Left colon (tissue), 2 donors: Measurements from ENCODE around the gene SPRED2. TPM values are rescaled to one million over a fixed set of nuclear protein-coding genes. Genes with fewer than 3 reads are reported as not detected.
A peak's percentile ranks its signal among the peaks of the same experiment; 100 is the strongest.

Experiments used
- ATAC-seq: fragments of 200-7000 bp; cut with Tn5 transposase; one replicate; pipeline ENCODE4 v1.9.1; 2020; ENCODE audit warnings: mild to moderate bottlenecking, moderate library complexity
- DNase-seq, 2 donors: peaks; one replicate each; pipeline ENCODE4 v3.0.0-alpha.2; 2020
- intact Hi-C, 2 donors: fragments of 100-400 bp; cut with DNase I in 1 of 2; cut with micrococcal nuclease in 1 of 2; formaldehyde crosslinking; loops; one replicate each; pipeline versions ENCODE4 v1.11.2 to v1.14.0; 2022; cut with DNase I, micrococcal nuclease
- total RNA-seq, 2 donors: library from RNA; stranded (reverse); fragmentation: NEBNext Ultra II Directional; extraction: Animal tissue kit (Norgen Biotek cat#: 25700); gene quantifications; one replicate each; pipeline ENCODE4 v1.2.1, GENCODE V29; 2021
- donor health status: DM: no; HTN: no; CAD: no.
- donor health status: DM: yes; HTN: yes; CAD: no.

The SPRED2 gene
- total RNA-seq, 2 donors from 2014 or later: 41.5 to 57.0 TPM

DNA sequence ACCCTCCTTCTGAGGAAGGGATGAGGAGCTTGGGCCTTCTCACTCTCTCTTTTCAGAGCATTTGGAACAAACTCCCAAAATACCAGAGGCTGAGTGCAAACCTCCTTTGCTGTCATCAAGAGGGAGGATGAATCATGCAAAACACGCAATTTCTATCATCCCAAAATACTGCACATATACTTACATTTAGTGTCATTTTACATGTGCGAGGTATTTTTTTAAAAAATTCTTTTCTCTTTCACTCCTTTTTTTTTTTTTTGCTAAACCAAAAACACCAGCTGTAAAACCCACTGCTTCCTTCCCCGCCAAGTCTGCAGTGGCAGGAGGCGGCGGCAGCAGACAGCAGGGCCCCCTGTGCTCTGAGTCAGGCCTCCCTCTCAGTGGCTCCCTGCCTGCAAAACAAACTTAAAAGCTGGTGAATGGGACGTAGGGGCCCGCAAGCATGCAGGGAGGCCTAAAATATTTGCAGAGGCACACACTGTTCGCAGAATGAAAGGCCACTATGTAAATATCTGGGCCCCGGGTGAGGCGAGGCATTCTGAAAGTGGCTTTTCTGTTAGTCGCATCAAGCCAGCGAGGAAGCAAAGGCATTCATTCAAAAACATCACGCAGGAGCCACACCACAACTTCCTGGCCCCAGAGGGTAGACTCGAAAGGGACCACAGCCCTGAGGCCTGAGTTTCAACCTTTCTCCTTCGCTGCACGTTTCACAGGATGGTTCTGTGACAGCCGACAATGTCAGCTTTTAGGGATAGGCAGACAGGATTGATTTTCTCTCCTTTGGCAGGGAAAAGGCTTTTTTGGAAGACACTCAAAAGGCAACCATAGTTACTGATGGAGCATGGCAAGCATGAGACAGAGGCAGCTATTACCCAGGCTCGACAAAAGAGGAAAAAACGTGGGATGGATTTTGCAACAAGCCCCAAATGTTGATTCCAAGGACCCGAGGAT, 131.4 kb downstream of the SPRED2 start:
- intact Hi-C loops: no loop called here
- ATAC-seq (peak; percentile 36), DNase-seq (peak in 1 of 2 donors; percentile 28)

- ATAC-seq (peak; percentile 15), DNase-seq (peak; percentile 26 to 56)
- intact Hi-C loops: no loop called here
Observed at GRCh38 chr2:65300134-65300760, 132.2 kb downstream of the SPRED2 start.

GRCh38 chr2:65299246-65299645, 133.2 kb downstream of the SPRED2 start:
- no peak for ATAC-seq
- intact Hi-C loops: no loop called here
- no peak for DNase-seq

- ATAC-seq: peak; percentile 50
- DNase-seq: no peak
- intact Hi-C loops: no loop called here
Observed at GRCh38 chr2:65298089-65298488, 134.3 kb downstream of the SPRED2 start.

DNA sequence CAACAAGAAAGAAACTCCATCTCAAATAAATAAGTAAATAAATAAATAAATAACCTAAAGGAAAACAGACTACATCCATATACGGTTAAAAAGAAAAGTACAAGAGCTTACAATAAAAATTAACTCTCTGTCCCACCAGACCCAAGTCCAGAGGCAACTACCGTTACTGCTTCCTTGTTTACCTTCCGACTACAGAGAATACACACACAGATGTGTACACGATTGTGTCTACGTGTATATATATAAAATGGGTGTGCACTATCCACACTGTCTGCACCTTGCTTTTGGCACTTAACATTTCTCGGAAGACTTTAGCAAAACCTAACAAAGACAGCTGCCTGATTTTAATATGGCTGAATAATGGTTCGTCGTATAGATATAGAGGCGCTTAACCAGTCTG, 134.9 kb downstream of the SPRED2 start:
- intact Hi-C loops: no loop called here
- DNase-seq: no peak
- peak; percentile 75 for ATAC-seq

DNA sequence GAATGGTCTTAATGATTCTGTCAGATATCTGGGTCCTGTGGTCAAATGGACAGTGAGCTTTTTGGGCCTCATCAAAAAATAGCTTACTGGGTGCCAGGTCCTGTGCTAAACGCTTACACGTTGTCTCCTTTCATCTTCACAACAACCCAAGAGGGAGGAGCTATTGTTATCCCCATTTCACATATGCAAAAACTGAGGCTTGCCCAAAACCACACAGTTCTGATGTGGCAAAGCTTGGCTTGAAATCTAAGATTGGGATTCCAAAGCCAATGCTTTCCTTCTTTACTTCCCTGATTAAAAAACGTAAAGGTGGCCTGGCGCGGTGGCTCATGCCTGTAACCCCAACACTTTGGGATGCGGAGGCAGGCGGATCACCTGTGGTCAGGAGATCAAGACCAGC, 135.4 kb downstream of the SPRED2 start:
- ATAC-seq: no peak
- no peak for DNase-seq
- intact Hi-C loops: no loop called here

DNA sequence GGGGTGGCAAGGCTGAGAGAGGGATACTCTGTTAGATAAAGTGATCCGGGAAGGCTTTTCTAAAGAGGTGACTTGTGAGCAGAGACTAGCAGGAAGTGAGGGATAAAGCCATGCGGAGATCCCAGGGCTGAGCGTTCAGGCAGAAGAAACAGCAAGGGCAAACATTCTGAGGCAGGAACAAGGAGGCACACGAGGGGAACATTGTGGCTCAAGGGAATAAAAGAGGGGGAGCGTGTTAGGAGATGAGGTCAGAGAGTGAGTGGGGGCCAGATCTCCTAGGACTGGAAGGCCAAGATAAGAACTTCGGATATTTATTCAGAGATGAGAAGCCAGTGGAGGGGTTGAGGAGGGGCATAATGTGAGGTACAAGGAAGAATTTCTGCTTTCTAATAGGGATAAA, 137.7 kb downstream of the SPRED2 start:
- no peak for DNase-seq
- intact Hi-C loops: no loop called here
- ATAC-seq: no peak

DNA sequence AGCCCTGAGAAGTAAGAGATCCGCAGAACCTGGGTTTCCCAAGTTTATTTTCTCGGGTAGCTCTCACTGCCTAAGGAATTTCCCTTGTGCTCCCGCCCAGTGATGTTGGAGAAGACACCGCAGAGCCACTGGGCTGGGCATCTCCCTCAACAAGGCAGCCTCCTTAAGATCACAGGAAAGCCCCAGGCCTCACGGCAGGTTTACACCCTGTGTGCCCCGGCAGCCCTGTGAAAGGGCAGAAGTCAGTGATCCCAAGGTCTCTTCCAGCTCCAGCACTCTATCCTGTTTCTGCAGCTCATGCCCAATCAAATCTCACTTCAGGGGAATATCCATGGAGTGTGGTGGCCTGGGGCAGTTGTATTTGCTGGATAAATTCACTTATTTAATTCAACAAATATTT, 138.3 kb downstream of the SPRED2 start:
- ATAC-seq: no peak
- no peak for DNase-seq
- intact Hi-C loops: no loop called here

GRCh38 chr2:65293376-65293775, 139.0 kb downstream of the SPRED2 start:
- intact Hi-C loops: no loop called here
- ATAC-seq (no peak), DNase-seq (no peak)

GRCh38 chr2:65292461-65293011, 139.9 kb downstream of the SPRED2 start:
- ATAC-seq (peak; percentile 20), DNase-seq (no peak)
- intact Hi-C loops: no loop called here

- ATAC-seq (peak; percentile 97), DNase-seq (peak in 1 of 2 donors; percentile 66)
- intact Hi-C loops: no loop called here
Observed at GRCh38 chr2:65292106-65292400, 140.3 kb downstream of the SPRED2 start.

DNA sequence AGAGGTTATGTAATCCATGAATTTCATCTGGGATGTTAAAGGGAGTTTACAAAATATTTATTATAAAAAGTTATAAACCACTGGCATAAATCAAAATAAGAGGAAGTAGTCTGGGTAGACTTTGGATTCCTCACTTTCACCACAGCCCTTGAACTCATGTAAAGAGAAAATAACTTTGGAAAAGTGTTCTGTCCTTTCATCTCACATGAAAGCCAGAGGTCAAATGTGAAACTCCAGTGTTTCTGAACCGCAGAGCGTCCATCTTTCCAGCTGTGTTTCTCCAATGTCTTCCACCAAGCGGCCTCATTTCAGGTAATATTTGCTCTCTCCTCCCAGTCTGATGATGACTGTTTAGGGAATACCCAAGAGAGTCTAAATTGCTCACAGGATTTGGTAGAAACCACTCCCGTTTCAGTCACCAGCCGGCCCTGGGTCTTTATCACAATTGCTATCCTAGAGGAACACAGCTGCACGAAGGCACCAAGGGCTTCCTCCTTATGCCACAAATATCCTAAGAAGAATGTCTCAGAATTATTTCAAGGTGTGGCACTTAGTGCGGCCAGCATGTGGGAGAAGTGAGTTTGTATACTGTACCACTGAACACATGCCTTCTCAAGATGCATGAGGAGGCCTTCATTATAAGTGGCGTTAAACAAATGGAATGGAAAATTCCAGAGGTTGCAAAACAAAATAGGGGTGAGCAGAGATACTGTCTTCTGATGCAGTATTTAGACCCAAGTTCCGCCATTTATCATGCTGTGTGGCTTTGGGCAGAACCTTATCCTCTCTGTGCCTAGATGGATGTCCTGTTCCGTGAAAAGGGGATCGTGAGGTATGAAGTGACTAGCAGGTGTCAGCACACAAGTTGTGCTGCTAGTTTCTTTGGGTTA, 140.9 kb downstream of the SPRED2 start:
- intact Hi-C loops: no loop called here
- ATAC-seq (peak; percentile 50), DNase-seq (no peak)

DNA sequence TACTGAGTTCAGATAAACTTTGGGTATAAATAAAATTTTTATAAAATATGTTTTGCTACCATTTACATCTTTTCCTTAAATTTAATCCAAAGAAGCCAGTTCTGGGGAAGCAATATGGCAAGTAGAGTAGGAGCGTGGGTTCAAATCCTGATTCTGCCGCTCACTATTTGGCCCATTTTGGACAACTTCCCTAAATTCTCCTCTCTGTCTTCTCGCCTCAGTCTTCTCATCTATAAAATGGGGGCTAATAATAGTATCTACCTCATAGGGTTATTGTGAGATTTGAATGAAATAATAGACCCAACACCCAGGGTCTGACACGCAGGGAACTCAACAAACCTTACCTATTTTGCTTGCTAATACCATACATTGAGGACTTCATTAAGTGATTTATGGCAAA, 145.0 kb downstream of the SPRED2 start:
- intact Hi-C loops: no loop called here
- ATAC-seq (no peak), DNase-seq (no peak)

DNA sequence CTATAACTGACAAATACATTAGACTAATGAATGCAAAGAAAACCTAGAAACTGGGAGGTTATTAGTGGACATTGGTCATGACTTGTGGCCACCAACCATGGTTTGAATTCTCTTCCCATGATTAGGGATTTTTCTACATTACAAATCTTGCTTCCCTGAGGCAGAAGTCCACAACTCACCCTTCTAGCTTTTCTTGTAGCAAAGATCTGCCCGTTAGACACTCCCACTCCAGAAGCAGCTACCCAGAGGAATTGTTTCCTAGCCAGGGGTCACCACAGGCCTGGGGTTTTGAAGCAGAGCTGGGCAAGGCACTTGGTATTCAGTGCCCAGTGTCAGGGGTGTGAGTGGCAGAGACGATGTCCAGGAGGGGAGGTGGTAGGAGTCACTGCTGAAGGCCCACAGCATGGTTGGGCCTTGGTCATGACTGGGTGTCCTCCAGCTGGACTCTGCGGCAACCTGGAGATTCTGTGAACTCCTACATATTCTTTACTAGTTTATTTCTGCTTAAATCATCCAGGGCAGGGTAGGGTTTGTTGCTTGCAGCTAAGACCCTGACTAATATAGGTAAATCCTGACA, 149.8 kb downstream of the SPRED2 start:
- ATAC-seq (no peak), DNase-seq (no peak)
- intact Hi-C loops: no loop called here

DNA sequence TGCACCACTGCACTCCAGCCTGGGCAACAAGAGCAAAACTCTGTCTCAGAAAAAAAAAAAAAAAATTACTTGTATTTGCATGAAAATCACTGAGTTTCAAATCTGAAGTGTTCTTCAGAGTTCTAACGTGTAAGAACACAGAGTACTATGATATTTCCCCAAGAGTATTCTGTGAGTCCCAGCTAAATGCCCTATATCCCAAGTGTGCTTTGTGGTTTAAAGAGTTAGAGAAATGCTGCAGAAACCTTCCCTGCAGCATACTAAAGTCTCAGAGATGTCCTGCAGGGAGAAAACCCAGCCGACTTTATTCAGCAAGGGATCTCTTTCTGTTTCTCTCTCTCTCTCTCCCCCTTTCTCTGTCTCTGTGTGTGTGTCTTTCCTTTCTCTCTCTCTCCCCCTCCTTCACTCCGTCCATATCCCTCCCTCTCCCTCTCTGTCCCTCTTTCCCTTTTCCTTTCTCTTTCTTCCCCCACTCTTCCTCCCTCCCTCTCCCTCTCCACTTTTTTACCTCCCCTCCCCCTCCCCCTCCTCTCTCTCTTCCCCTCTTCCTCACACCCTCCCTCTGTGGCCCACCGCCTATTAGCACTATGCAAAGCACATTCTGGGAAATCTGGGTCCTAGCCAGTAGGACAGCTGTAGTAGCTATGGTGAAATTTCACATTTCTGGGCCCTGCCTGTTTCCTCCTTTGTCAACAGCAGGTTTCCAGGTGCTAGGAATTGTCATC, 150.6 kb downstream of the SPRED2 start:
- ATAC-seq (no peak), DNase-seq (no peak)
- intact Hi-C loops: no loop called here

GRCh38 chr2:65279756-65280155, 152.6 kb downstream of the SPRED2 start:
- no peak for DNase-seq
- intact Hi-C loops: loop anchor here in 1 of 2 donors (10.0 kb wide), 1 partner anchor 275 kb away; no protein-coding TSS in a partner anchor
- no peak for ATAC-seq

DNA sequence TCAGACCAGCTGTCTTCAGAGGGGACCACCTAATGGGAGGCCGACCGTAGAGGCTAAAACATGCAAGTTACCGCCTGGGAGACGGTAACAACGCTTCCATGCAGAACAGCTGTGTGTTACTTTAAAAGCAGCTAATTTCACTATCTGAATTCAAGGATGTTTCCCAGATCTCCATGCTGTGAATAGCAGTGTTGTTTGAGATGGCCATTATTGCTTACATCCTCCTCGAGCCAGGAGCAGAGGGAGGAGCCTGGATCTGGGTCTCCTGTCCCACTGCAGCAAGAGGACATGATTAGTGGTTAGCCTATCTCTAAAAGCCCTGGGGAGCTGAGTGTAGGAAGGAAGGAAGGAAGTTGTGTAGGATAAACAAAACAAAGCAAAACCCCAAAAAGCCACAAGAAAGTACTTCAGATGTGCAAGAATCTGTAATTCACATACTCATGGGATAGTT, 153.8 kb downstream of the SPRED2 start:
- no peak for DNase-seq
- ATAC-seq: no peak
- intact Hi-C loops: loop anchor here in 1 of 2 donors (10.0 kb wide), 1 partner anchor 276 kb away; no protein-coding TSS in a partner anchor
